Measurements from ENCODE around the gene THBD. TPM values are rescaled to one million over a fixed set of nuclear protein-coding genes. Genes with fewer than 3 reads are reported as not detected.

The THBD gene
- total RNA-seq, 4 donors from 2014 or later, result 54.9 to 93.4 (median 75.1) TPM

- no peak for DNase-seq
- Histone ChIP-seq H3K27ac (no peak overlapping the region), H3K4me1 (no peaks in the 10 kb centered on the region), H3K27me3 (peaks cover 0 to 4% (median 0%) of the 10 kb centered on the region in 4 donors), H3K9me3 (peaks cover 0 to 2% (median 0%) of the 10 kb centered on the region in 3 donors), H3K36me3 (no peaks in the 10 kb centered on the region), H3K4me3 (no peak overlapping the region)
- intact Hi-C loops (cut with DNase I), result no loop called here
- TF ChIP-seq, protein P1, sequence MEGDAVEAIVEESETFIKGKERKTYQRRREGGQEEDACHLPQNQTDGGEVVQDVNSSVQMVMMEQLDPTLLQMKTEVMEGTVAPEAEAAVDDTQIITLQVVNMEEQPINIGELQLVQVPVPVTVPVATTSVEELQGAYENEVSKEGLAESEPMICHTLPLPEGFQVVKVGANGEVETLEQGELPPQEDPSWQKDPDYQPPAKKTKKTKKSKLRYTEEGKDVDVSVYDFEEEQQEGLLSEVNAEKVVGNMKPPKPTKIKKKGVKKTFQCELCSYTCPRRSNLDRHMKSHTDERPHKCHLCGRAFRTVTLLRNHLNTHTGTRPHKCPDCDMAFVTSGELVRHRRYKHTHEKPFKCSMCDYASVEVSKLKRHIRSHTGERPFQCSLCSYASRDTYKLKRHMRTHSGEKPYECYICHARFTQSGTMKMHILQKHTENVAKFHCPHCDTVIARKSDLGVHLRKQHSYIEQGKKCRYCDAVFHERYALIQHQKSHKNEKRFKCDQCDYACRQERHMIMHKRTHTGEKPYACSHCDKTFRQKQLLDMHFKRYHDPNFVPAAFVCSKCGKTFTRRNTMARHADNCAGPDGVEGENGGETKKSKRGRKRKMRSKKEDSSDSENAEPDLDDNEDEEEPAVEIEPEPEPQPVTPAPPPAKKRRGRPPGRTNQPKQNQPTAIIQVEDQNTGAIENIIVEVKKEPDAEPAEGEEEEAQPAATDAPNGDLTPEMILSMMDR (IDR thresholded peaks at IDR 0.05), result no peak
- no peak for TF ChIP-seq POLR2A (IDR thresholded peaks at IDR 0.05)
- 88 to 96% methylated on average over 2 of the region's 2 CpGs for WGBS, 2 donors
Measured at GRCh38 chr20:22998476-22998875, 51.0 kb downstream of the THBD start.

- no peaks in the 10 kb centered on the region for H3K36me3 ChIP-seq
- no peak for DNase-seq
Measured at GRCh38 chr20:22995923-22996322, 53.5 kb downstream of the THBD start.

More at GRCh38 chr20:22995923-22996322, 53.5 kb downstream of the THBD start:
- WGBS, 2 donors, result 40 to 60% methylated on average over 1 of the region's 1 CpG
- no peak for TF ChIP-seq POLR2A (IDR thresholded peaks at IDR 0.05)
- TF ChIP-seq, protein P1 (IDR thresholded peaks at IDR 0.05), result no peak
- H3K4me3 ChIP-seq, result no peak overlapping the region
- H3K27ac ChIP-seq, result no peak overlapping the region
- H3K27me3 ChIP-seq, result peaks cover 0 to 12% (median 0%) of the 10 kb centered on the region in 4 donors
- H3K9me3 ChIP-seq, result peaks cover 0 to 12% (median 2%) of the 10 kb centered on the region in 3 donors
- intact Hi-C loops (cut with DNase I), result no loop called here
- H3K4me1 ChIP-seq, result no peaks in the 10 kb centered on the region

Other genes starting within 250 kb of the THBD start
- gene SSTR4, start 14.4 kb downstream of the THBD start, total RNA-seq, result not detected
- 10 to 100 TPM in 2 of 4 donors, 1 to 10 TPM in 2; 4.5 to 22.9 (median 14.6) TPM for gene CD93, start 36.7 kb upstream of the THBD start, total RNA-seq